Measurements from ENCODE around the gene PCYOX1L.

The PCYOX1L gene

DNA sequence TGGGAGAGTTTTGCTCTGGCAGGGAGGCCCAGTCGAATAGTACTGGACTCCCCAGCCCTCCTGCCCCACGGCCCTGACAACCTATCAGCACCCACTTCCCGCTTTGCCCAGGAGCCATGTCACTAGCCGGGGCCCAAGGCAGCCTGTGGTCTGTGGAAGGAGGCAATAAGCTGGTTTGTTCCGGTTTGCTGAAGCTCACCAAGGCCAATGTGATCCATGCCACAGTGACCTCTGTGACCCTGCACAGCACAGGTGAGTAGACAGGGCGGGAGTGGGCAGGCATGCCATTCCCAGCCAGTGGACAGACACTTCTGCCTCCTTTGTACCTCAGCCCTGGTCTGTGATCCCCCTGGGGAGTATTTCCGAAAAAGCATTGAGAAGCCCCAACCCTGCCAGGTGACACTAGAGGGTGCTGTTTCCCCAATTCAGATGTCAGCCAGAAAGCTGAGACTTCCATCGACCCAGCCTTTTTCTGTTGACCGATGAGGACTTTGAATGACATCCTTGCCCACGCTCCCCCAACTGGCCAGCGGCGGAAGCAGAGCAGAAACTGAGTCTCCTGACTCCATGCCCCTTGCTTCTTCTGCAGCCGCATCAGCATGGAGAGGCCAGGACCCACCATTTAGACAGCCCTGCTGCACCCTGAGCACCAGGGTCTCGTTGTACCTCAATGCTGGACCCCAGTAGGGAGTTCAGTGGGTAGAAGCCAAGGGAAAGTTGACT lies 9.6 kb downstream of the PCYOX1L start:
- no peaks in the 10 kb centered on the region for H3K27me3 Mint-ChIP-seq
- no peak overlapping the region for H3K4me3 Mint-ChIP-seq
- H3K9me3 Mint-ChIP-seq: no peaks in the 10 kb centered on the region
- no peak overlapping the region for H3K27ac Mint-ChIP-seq
- peak; percentile 78 to 82 for ATAC-seq (replicated peaks)
- peak; percentile 36 for DNase-seq
- peaks cover 7 to 18% of the 10 kb centered on the region in 2 donors for H3K4me1 Mint-ChIP-seq
- H3K36me3 Mint-ChIP-seq: peaks cover 18 to 40% of the 10 kb centered on the region in 2 donors

DNA sequence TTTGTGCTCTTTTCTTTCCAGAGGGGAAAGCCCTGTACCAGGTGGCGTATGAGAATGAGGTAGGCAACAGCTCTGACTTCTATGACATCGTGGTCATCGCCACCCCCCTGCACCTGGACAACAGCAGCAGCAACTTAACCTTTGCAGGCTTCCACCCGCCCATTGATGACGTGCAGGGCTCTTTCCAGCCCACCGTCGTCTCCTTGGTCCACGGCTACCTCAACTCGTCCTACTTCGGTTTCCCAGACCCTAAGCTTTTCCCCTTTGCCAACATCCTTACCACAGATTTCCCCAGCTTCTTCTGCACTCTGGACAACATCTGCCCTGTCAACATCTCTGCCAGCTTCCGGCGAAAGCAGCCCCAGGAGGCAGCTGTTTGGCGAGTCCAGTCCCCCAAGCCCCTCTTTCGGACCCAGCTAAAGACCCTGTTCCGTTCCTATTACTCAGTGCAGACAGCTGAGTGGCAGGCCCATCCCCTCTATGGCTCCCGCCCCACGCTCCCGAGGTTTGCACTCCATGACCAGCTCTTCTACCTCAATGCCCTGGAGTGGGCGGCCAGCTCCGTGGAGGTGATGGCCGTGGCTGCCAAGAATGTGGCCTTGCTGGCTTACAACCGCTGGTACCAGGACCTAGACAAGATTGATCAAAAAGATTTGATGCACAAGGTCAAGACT lies 10.3 kb downstream of the PCYOX1L start:
- no peaks in the 10 kb centered on the region for H3K9me3 Mint-ChIP-seq
- H3K36me3 Mint-ChIP-seq: peaks cover 18 to 37% of the 10 kb centered on the region in 2 donors
- no peak overlapping the region for H3K27ac Mint-ChIP-seq
- ATAC-seq (replicated peaks) (no peak), DNase-seq (no peak)
- H3K27me3 Mint-ChIP-seq: no peaks in the 10 kb centered on the region
- H3K4me3 Mint-ChIP-seq: no peak overlapping the region
- peaks cover 7 to 18% of the 10 kb centered on the region in 2 donors for H3K4me1 Mint-ChIP-seq

DNA sequence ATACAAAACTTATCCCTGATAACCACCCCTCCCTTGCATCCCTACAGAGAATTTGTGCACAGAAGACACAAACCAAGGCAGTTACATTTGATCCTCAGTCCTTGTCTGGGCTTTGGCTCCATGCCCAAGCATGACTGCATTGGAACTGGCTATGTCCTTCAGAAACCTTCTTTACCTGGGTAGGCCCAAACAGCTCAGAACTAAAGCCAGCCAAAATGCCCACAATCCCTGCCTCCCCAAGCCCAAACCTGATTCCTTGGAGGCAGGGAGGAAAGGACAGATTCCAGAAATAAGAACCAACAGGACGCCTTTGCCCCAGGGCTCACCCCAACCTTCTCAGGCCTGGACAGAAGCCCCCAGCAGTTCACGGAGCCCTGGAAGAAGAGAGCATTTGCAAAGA lies 13.0 kb downstream of the PCYOX1L start:
- Mint-ChIP-seq H3K9me3 (no peaks in the 10 kb centered on the region), H3K4me3 (no peak overlapping the region), H3K36me3 (peaks cover 14 to 21% of the 10 kb centered on the region in 2 donors), H3K27ac (no peak overlapping the region), H3K4me1 (peaks cover 7 to 18% of the 10 kb centered on the region in 2 donors), H3K27me3 (no peaks in the 10 kb centered on the region)
- DNase-seq (no peak), ATAC-seq (replicated peaks) (no peak)

DNA sequence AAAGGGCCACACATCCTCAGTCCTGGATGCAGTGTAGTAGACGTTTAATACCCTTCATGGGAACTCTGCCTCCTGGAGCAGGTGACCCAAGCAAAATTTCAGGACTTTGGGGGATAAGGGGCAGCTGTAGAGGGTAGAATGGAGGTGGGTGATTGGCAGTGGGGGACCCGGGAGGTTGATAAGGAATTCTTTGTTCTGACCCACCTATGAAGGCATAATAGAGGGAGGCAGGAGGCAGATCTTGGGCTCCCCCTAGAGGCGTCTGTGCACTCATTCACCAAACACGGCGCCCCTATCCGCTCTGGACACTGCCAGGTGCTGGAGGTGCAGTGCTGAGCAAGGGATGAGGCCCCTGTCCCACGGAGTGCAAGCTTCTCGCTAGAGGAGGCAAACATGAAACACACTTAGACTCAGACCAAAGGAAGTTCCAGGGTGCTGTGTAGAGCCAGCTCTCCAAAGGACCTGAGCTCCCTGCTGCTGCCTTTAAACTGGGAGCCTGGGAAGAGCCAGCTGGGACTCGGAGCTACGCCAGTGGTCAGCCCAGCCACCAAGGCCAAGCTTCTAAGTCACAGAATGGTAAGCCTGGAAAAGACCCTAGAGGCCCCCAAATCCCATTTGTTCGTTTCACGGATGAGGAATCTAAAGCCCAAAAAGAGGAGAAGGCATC lies 13.6 kb downstream of the PCYOX1L start:
- ATAC-seq (replicated peaks) (peak; percentile 92 to 95), DNase-seq (peak; percentile 26)
- peaks cover 7 to 18% of the 10 kb centered on the region in 2 donors for H3K4me1 Mint-ChIP-seq
- H3K9me3 Mint-ChIP-seq: no peaks in the 10 kb centered on the region
- H3K36me3 Mint-ChIP-seq: peaks cover 11 to 16% of the 10 kb centered on the region in 2 donors
- no peaks in the 10 kb centered on the region for H3K27me3 Mint-ChIP-seq
- H3K4me3 Mint-ChIP-seq: no peak overlapping the region
- H3K27ac Mint-ChIP-seq: no peak overlapping the region

DNA sequence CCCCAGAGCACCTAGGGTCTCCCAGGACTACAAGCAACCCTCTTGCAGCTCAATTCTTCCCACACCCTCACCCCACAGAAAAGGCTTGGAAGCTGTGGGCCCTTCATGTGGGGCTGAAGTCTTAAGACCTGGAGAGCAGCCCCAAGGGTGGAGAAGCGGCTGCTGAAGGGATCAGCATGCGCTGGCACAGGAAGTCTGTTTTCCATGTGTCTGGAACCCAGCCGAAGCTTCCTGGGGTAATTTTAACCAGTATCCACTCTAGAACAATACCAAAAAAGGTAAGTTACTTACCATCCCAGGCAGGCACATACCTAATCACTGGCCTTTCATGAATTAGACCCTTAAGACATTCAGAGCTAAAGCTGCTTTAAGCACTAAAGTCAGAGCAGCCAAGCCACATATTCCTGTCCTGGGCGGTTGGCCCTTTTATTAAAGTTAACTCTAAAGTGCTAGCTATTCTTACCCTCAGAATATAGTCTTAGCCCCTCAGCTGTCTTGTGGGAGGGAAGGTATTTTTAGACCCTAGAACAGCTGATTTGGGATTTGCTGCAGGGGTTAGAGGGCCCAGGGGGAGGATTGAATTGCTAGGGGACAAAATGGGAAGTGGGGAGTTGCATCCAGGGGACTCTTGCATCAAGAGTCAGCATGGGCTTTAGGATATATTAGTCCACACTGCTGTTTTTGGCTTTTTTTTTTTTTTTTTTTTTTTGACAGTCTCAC lies 14.4 kb downstream of the PCYOX1L start:
- DNase-seq: no peak
- Mint-ChIP-seq H3K36me3 (peaks cover 11 to 14% of the 10 kb centered on the region in 2 donors), H3K4me1 (peaks cover 5 to 16% of the 10 kb centered on the region in 2 donors), H3K27me3 (no peaks in the 10 kb centered on the region), H3K4me3 (no peak overlapping the region), H3K27ac (no peak overlapping the region), H3K9me3 (no peaks in the 10 kb centered on the region)
- no peak for ATAC-seq (replicated peaks)

DNA sequence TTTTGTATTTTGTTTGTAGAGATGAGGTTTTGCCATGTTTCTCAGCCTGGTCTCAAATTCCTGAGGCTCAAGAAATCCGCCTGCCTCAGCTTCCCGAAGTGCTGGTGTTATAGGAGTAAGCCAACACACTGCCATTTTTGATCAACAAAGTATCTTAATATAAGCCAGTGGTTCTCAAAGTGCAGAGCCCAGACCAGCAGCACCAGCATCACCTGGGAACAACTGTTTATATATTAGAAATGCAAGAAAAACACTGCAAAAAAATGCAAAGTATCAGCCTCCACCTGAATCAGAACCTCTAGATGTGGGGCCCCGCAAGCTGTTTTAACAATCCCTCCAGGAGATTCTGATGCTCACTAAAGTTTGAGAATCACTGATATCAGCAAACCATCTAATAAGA lies 15.1 kb downstream of the PCYOX1L start:
- peaks cover 10% of the 10 kb centered on the region in 2 donors for H3K36me3 Mint-ChIP-seq
- H3K4me1 Mint-ChIP-seq: peaks cover 3 to 9% of the 10 kb centered on the region in 2 donors
- H3K27ac Mint-ChIP-seq: no peak overlapping the region
- no peaks in the 10 kb centered on the region for H3K27me3 Mint-ChIP-seq
- ATAC-seq (replicated peaks): no peak
- H3K4me3 Mint-ChIP-seq: no peak overlapping the region
- H3K9me3 Mint-ChIP-seq: no peaks in the 10 kb centered on the region
- DNase-seq: no peak

DNA sequence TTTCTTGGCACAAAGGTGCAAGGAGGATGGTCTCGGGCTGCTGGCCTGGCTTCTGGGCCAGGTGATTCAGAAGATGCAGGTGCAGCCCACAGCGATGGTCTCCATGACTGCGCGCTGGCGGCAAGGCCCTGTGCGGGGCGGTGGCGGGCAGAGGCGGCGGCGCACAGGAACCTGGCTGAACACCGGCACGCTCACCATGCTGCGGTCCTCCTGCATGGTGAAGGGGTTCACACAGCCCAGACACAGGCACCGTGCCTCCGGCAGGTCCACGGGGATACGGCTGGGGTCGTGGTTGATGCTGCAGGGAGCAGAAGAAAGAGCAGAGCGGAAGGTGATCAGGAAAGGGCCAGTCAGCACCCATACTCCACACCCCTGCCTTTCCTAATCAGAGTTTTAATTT lies 16.5 kb downstream of the PCYOX1L start:
- Mint-ChIP-seq H3K4me1 (peaks cover 2 to 6% of the 10 kb centered on the region in 2 donors), H3K36me3 (peaks cover 2 to 4% of the 10 kb centered on the region in 2 donors), H3K27me3 (no peaks in the 10 kb centered on the region), H3K4me3 (no peak overlapping the region), H3K27ac (no peak overlapping the region), H3K9me3 (no peaks in the 10 kb centered on the region)
- ATAC-seq (replicated peaks) (no peak), DNase-seq (no peak)

DNA sequence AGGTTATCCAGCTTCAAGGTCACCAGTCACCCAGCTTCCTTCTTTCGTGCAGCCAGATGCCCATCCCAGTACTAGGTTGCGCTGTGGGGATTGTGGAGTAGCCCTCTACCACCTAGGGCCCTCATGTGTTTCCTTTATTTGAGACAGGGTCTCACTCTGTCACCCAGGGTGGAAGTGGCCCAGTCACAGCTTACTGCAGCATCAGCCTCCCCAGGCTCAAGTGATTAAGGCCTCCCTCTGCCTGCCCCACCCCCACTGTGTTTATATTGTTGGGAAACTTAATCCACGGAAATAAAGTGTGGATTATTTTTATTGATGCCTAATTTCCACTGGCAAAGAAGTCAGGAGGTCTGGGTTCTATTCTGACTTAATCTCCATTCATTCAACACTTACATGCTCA lies 17.0 kb downstream of the PCYOX1L start:
- H3K4me3 Mint-ChIP-seq: no peak overlapping the region
- H3K4me1 Mint-ChIP-seq: peaks cover 2 to 6% of the 10 kb centered on the region in 2 donors
- no peak overlapping the region for H3K27ac Mint-ChIP-seq
- H3K36me3 Mint-ChIP-seq: peaks cover 2 to 4% of the 10 kb centered on the region in 2 donors
- no peaks in the 10 kb centered on the region for H3K27me3 Mint-ChIP-seq
- ATAC-seq (replicated peaks) (no peak), DNase-seq (no peak)
- H3K9me3 Mint-ChIP-seq: no peaks in the 10 kb centered on the region

DNA sequence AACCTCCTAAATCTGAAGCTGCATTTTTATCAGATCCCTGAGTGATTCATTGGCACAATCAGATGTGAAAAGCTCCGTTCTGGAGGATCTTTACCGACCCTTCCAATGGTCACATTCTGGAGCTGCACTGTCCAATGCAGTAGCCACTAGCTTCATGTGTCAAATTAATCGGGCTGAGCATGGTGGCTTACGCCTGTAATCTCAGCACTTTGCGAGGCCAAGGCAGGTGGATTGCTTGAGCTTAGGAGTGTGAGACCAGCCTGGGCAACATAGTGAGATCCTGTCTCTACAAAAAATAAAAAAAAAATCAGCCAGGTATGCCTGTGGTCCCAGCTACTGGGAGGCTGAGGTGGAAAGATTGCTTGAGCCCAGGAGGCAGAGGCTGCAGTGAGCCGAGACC lies 17.6 kb downstream of the PCYOX1L start:
- H3K9me3 Mint-ChIP-seq: no peaks in the 10 kb centered on the region
- DNase-seq (no peak), ATAC-seq (replicated peaks) (no peak)
- no peak overlapping the region for H3K27ac Mint-ChIP-seq
- no peaks in the 10 kb centered on the region for H3K27me3 Mint-ChIP-seq
- H3K36me3 Mint-ChIP-seq: peaks cover 2 to 4% of the 10 kb centered on the region in 2 donors
- H3K4me3 Mint-ChIP-seq: no peak overlapping the region
- H3K4me1 Mint-ChIP-seq: peaks cover 2 to 6% of the 10 kb centered on the region in 2 donors

DNA sequence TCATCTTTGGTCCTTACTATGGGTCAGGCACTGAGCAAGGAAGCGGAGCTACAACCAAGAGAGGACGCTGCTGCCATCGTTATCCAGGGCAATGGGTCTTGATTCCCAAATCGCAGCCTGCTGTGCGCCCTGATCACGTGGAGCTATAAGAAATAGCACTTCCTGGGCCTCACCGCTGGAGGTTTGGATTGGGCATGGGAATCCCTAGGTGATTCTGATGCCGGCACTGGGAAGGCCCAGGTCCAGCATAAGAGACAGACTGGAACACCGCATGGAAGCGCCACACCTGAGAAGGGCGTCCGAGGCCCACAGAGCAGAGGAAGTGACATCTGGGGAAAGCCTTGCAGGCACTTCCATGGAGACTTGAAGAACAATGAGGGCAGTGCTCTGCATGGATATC lies 18.3 kb downstream of the PCYOX1L start:
- ATAC-seq (replicated peaks): no peak
- H3K4me1 Mint-ChIP-seq: peaks cover 2 to 4% of the 10 kb centered on the region in 2 donors
- H3K27ac Mint-ChIP-seq: no peak overlapping the region
- peaks cover 2 to 4% of the 10 kb centered on the region in 2 donors for H3K36me3 Mint-ChIP-seq
- H3K4me3 Mint-ChIP-seq: no peak overlapping the region
- DNase-seq: no peak
- no peaks in the 10 kb centered on the region for H3K27me3 Mint-ChIP-seq
- H3K9me3 Mint-ChIP-seq: no peaks in the 10 kb centered on the region

DNA sequence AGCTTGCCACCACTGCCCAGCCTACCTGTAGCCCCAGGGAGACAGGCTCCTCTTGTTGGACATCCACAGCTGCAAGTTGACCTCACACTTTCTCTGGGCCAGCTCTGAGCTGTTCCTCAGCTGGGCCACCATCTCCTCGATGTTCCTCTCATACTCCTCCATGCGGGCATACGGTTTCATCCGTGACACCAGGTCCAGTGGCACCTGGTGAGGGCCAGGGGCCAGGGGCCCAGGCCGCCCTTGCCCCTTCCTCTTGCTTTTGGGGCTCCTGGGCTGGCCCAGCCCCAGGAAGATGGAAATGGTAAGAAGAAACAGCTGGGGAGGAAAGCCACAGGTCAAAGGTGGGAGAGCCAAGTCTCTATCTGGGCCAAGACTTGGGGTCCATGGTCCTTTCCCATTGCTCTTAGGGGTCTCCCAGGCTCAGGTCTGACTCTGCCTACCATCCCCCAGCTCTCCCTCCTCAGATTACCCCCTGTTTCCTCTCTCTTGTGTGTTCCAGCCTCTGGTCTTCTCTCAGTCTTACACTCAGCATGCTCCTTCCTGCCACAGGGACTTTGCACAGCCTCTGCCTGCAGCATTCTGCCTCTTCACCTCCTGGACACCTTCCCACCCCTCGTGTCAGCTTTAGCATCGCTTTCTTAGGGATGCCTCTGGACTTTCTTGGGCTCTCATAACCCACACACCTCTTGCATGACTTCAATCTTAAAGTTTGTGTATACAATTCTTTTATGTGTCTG lies 19.0 kb downstream of the PCYOX1L start:
- Mint-ChIP-seq H3K36me3 (peaks cover 2 to 4% of the 10 kb centered on the region in 2 donors), H3K4me1 (peaks cover 2 to 4% of the 10 kb centered on the region in 2 donors), H3K4me3 (no peak overlapping the region), H3K27me3 (peaks cover 0 to 4% of the 10 kb centered on the region in 2 donors), H3K9me3 (no peaks in the 10 kb centered on the region), H3K27ac (no peak overlapping the region)
- ATAC-seq (replicated peaks) (no peak), DNase-seq (no peak)

DNA sequence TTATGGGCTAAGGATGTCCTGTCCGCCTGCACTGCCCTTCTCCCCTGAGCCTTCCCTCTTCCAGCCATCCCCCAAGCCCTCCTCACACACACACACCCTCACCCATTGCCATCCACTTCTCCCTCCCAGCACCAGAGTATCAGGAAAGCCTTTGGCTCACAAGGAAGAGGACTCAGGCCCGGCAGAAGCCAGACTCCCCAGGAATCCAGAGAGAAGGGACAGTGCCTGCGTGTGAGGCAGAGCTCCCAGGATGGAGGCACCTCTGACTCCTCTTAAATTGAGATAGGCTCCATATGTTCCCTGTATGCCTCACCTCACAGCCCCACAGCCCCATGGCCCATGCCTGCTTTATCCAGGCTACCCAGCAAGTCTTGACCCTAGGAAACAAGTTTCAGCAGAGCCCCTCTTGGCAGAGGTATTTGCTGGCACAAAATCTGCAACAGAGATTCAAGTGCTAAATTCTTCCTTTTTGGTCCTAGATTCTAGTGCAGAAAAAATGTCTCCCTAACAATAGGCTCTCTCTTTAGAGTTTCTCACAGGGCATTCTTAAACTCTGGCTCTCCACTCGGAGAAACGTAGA lies 20.5 kb downstream of the PCYOX1L start:
- H3K4me3 Mint-ChIP-seq: no peak overlapping the region
- peaks cover 3 to 8% of the 10 kb centered on the region in 2 donors for H3K4me1 Mint-ChIP-seq
- peaks cover 0 to 4% of the 10 kb centered on the region in 2 donors for H3K27me3 Mint-ChIP-seq
- H3K36me3 Mint-ChIP-seq: peaks cover 2 to 4% of the 10 kb centered on the region in 2 donors
- no peak overlapping the region for H3K27ac Mint-ChIP-seq
- ATAC-seq (replicated peaks) (no peak), DNase-seq (no peak)
- no peaks in the 10 kb centered on the region for H3K9me3 Mint-ChIP-seq

DNA sequence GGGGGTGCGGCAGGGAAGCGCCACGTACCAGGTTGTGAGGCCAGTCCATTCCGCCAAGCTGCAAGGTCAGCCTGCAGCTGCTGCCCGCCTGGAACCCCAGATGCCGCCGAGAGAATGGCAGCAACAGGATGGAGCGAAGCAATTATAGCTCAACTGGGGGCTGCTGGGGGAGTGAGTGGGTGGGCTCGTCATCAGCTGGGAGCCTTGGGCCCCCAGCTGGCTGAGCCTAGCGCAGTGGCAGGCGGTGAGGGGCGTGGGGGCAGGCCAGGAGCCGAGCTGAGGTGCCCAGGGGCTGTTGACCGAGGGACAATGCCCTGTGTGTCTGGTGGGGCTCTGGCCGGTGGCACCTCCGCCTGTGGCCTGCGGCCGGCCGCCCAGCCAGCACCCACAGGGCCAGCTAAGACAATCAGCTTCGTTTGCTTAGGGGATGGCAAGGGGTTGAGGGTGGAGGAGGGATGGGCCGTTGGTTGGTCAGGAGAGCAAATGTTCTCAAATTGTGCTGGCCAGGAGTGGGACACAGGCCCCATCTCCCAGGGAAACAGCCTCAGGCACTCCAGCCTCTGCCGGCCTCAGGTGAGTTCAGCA lies 21.4 kb downstream of the PCYOX1L start, which contains the start of gene IL17B:
IL17B (minus strand) TSS at position 116 of the 585 bp plus-strand sequence; CDS start at position 49, 67 bp downstream.
- Mint-ChIP-seq H3K27ac (no peak within 1 kb of the TSS), H3K4me1 (peaks cover 3 to 8% of the 10 kb centered on the region in 2 donors), H3K4me3 (no peak within 1 kb of the TSS), H3K9me3 (no peaks in the 10 kb centered on the region), H3K36me3 (peaks cover 0 to 4% of the 10 kb centered on the region in 2 donors), H3K27me3 (peaks cover 0 to 4% of the 10 kb centered on the region in 2 donors)
- no peak for DNase-seq
- ATAC-seq (replicated peaks): no peak
